ENCODE measurements around the gene CAPZB.
"Not testable (repeated sequence)": the region's sequence is repeated elsewhere in the genome, so short reads cannot be mapped to it uniquely, and the experiment has no call there.

The CAPZB gene

GRCh38 chr1:19309123-19309813, 176.1 kb downstream of the CAPZB start:
- DNase-seq (ENCODE audit: low read depth): peak; percentile 31

DNA sequence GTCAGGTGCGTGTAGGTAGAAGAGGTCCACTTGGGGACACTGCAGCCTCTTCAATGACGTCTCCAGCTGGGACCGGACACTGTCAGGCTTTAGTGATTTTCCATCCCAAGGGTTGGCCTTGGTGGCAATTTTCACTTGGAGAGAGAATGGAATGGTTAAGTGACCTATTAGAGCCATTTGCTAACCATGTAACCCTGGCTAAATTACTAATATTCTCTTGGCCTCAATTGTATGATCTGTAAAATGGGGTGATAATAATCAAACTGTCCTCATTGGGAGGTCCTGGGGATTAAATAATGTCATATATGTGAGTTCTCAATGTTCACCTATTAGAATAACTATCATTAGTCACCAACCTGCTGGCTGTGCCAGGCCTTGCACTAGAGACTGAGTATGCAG, 176.8 kb downstream of the CAPZB start:
- no peak for DNase-seq (ENCODE audit: low read depth)

DNA sequence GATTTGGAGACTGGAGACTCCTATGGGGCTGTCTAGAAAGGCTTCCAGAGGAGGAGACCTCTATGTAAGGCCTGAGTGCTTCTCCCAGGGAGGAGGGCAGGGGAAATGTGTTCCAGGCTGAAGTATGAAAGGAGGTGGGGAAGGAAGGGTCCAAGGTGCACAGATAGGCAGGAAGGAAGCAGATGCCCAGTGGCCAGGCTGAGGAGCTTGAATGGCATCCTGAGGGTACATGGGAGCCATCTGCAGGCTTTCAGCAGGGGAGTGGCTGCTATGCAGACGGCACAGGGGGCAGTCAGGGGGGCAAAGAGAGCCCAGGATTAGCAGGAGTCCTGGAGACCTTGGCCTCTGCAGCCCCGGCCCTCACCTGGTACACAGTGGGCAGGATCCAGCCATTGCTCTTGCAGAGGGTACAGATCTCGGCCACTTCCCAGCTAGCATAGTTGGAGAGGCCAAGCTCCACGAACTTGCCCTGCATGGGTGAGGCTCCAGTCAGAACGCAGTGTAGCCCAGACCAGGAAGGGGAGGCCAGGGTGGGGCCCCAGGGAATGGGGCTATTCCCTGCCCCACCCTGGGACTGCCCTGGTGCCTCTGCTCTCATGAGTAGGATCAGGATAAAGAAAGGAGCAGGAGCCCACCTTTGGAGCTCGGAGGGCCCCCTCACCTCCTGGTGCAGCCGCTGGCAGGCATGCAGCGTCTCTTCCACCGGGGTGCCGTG, 177.4 kb downstream of the CAPZB start:
- DNase-seq (ENCODE audit: low read depth): no peak

- no peak for DNase-seq (ENCODE audit: low read depth)
Measured at GRCh38 chr1:19306941-19307340, 178.4 kb downstream of the CAPZB start.

DNA sequence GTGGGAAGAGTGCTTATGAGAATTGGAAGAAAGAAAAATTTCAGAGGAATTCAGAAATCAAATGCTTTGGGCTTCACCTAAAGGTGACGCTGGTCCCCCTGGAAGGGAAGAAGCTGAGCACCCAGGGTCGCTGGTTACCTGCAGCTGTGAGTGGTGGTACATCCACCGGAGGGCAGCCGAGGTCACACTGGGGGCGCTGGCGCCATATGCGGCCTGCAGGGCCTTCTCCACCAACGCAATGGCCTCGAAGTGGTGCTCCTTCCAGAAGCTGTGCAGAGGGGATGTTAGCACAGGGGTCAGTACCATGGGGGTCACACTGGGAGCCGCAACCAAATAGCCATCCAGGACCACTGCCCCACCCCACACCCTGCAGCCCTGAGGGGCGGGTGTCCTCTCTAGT, 179.5 kb downstream of the CAPZB start:
- DNase-seq (ENCODE audit: low read depth): no peak

GRCh38 chr1:19304081-19304480, 181.3 kb downstream of the CAPZB start:
- DNase-seq (ENCODE audit: low read depth): not testable (repeated sequence)

- no peak for DNase-seq (ENCODE audit: low read depth)
Measured at GRCh38 chr1:19300211-19300610, 185.1 kb downstream of the CAPZB start.

- no peak for DNase-seq (ENCODE audit: low read depth)
Measured at GRCh38 chr1:19294638-19295037, 190.7 kb downstream of the CAPZB start.

DNA sequence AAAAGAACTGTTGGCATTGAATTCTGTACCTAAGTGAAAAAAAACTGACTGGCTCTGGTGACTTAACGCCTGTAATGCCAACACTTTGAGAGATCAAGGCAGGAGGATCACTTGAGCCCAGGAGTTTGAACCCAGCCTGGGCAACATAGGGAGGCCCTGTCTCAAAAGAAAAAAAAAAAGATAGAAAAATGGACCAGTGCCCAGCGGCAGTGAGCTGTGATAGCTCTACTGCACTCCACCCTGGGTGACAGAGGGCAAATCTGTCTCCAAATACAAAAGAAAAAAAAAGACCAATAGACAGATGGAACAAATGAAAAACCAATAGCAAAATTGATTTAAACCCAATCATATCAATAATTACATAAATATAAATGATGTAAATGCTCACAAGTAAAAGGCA, 196.1 kb downstream of the CAPZB start:
- DNase-seq (ENCODE audit: low read depth): no peak
